Measurements from ENCODE around the gene TMEM178A.

DNA sequence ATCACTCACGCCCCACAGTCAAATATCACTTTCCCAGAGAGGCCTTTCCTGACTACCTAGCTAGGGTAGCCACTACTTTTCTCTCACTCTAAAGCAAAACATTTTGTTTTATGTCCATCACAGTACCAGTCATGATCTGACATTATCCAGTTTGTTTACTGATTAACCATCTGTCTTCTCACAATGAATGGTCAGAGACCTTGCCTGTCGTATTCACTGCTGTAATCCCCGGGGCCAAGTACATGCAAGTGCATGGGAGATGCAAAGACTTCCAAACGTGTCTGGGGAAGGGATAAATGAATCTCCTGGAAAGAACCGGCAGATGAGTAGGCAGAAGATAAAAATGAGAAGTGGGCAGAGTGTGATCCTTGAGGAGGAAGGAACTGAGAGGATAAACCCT, 73.7 kb downstream of the TMEM178A start:
- no peak for TF ChIP-seq POLR2A (IDR thresholded peaks at IDR 0.05; ENCODE audit: low read depth, low read length)
- TF ChIP-seq, protein P1, sequence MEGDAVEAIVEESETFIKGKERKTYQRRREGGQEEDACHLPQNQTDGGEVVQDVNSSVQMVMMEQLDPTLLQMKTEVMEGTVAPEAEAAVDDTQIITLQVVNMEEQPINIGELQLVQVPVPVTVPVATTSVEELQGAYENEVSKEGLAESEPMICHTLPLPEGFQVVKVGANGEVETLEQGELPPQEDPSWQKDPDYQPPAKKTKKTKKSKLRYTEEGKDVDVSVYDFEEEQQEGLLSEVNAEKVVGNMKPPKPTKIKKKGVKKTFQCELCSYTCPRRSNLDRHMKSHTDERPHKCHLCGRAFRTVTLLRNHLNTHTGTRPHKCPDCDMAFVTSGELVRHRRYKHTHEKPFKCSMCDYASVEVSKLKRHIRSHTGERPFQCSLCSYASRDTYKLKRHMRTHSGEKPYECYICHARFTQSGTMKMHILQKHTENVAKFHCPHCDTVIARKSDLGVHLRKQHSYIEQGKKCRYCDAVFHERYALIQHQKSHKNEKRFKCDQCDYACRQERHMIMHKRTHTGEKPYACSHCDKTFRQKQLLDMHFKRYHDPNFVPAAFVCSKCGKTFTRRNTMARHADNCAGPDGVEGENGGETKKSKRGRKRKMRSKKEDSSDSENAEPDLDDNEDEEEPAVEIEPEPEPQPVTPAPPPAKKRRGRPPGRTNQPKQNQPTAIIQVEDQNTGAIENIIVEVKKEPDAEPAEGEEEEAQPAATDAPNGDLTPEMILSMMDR (conservative IDR thresholded peaks at IDR 0.05; ENCODE audit: low read depth, low read length) = no peak
- TF ChIP-seq RCOR1 (IDR thresholded peaks at IDR 0.05; ENCODE audit: insufficient replicate concordance, low read length) = no peak
- TF ChIP-seq, protein P2, sequence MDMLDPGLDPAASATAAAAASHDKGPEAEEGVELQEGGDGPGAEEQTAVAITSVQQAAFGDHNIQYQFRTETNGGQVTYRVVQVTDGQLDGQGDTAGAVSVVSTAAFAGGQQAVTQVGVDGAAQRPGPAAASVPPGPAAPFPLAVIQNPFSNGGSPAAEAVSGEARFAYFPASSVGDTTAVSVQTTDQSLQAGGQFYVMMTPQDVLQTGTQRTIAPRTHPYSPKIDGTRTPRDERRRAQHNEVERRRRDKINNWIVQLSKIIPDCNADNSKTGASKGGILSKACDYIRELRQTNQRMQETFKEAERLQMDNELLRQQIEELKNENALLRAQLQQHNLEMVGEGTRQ (IDR thresholded peaks at IDR 0.05; ENCODE audit: low read depth, low read length) = no peak
- TF ChIP-seq CEBPB (IDR thresholded peaks at IDR 0.05; ENCODE audit: low read depth, low read length) = no peak
- no peak for TF ChIP-seq RFX5 (IDR thresholded peaks at IDR 0.05; ENCODE audit: low read depth, low read length)
- TF ChIP-seq, protein P3, sequence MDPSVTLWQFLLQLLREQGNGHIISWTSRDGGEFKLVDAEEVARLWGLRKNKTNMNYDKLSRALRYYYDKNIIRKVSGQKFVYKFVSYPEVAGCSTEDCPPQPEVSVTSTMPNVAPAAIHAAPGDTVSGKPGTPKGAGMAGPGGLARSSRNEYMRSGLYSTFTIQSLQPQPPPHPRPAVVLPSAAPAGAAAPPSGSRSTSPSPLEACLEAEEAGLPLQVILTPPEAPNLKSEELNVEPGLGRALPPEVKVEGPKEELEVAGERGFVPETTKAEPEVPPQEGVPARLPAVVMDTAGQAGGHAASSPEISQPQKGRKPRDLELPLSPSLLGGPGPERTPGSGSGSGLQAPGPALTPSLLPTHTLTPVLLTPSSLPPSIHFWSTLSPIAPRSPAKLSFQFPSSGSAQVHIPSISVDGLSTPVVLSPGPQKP (IDR thresholded peaks at IDR 0.05; ENCODE audit: borderline replicate concordance, low read depth, low read length) = no peak
- no peak for TF ChIP-seq RAD21 (IDR thresholded peaks at IDR 0.05; ENCODE audit: low read length)
- no peak for TF ChIP-seq MXI1 (IDR thresholded peaks at IDR 0.05; ENCODE audit: borderline replicate concordance, low read depth, low read length)
- no peak for TF ChIP-seq BHLHE40 (IDR thresholded peaks at IDR 0.05; ENCODE audit: low read depth, low read length)
- no peak for TF ChIP-seq MAZ (IDR thresholded peaks at IDR 0.05; ENCODE audit: borderline replicate concordance, low read depth, low read length)
- no peak for TF ChIP-seq FOS (IDR thresholded peaks at IDR 0.05; ENCODE audit: low read depth, low read length)
- TF ChIP-seq SMC3 (IDR thresholded peaks at IDR 0.05; ENCODE audit: low read depth, low read length) = no peak
- TF ChIP-seq MAFK (IDR thresholded peaks at IDR 0.05; ENCODE audit: low read depth, low read length) = no peak

Data from IMR-90 (cell line).